GM12878 (cell line): ENCODE data around the gene MCOLN1.

Experiments used
- BRCA1 ChIP-seq: IDR thresholded peaks from 2 replicates; pipeline ENCODE4 v1.6.1; 2011; ENCODE audit warnings: low read depth, low read length, improper control_type of control experiment
- CHD2 ChIP-seq: IDR thresholded peaks from 2 replicates; pipeline ENCODE4 v1.6.1; 2011; ENCODE audit warnings: low read depth, low read length, improper control_type of control experiment, borderline replicate concordance
- CTCF ChIP-seq, 3 experiments: IDR thresholded peaks in 2 of 3; conservative IDR thresholded peaks in 1 of 3; 2 replicates each; pipeline ENCODE4 v1.5.1; 2011; ENCODE audit warnings: low read depth in 3 of 3, low read length in 3 of 3, mild to moderate bottlenecking in 3 of 3, control low read depth in 2 of 3, moderate library complexity in 2 of 3, inconsistent platforms in 1 of 3, mixed read lengths in 1 of 3; ENCODE audit not compliant: control insufficient read depth in 2 of 3, insufficient read depth in 1 of 3; ENCODE audit errors: extremely low read depth in 1 of 3
- EZH2 ChIP-seq: IDR thresholded peaks from 2 replicates; pipeline ENCODE4 v1.6.1; 2012; ENCODE audit warnings: low read depth, mild to moderate bottlenecking, control low read depth, inconsistent platforms, low read length, borderline replicate concordance; ENCODE audit not compliant: control insufficient read depth
- KDM1A ChIP-seq: fragments of 200-600 bp; sonication (generic); IDR thresholded peaks from 2 replicates; pipeline ENCODE4 v1.6.1; 2016; ENCODE audit warnings: borderline replicate concordance
- MXI1 ChIP-seq: fragments of 150-350 bp; IDR thresholded peaks from 2 replicates; pipeline ENCODE4 v1.6.1; 2011; ENCODE audit warnings: low read depth, mild to moderate bottlenecking, inconsistent platforms, low read length, improper control_type of control experiment
- NR2C2 ChIP-seq: IDR thresholded peaks from 2 replicates; pipeline ENCODE4 v1.6.1; 2011; ENCODE audit warnings: borderline replicate concordance, low read depth; ENCODE audit not compliant: control insufficient read depth, insufficient read length
- PBX3 ChIP-seq: IDR thresholded peaks from 2 replicates; pipeline ENCODE4 v1.6.1; 2011; ENCODE audit warnings: mild to moderate bottlenecking, low read depth, low read length, moderate library complexity; ENCODE audit not compliant: insufficient replicate concordance
- SMC3 ChIP-seq: IDR thresholded peaks from 2 replicates; pipeline ENCODE4 v1.6.1; 2011; ENCODE audit warnings: low read length, improper control_type of control experiment, borderline replicate concordance

GRCh38 chr19:7528522-7529245, 6.3 kb downstream of the MCOLN1 start:
- no peak for TF ChIP-seq NR2C2
- no peak for TF ChIP-seq CHD2
- TF ChIP-seq KDM1A: no peak
- TF ChIP-seq EZH2: no peak
- no peak for TF ChIP-seq SMC3
- no peak for TF ChIP-seq CTCF (IDR thresholded peaks at IDR 0.05 in 2 of 3, conservative IDR thresholded peaks at IDR 0.05 in 1 of 3; ENCODE audit: control insufficient read depth in 2 of 3, extremely low read depth in 1 of 3, insufficient read depth in 1 of 3, low read depth in 3 of 3, low read length in 3 of 3)
- no peak for TF ChIP-seq PBX3
- TF ChIP-seq BRCA1: no peak
- no peak for TF ChIP-seq MXI1
